GM19035 (cell line): ENCODE data around the gene MTTP.

Source experiments
- ATAC-seq: cut with Tn5 transposase; IDR thresholded peaks from one replicate; pipeline ENCODE4 v1.9.1; 2021; ENCODE audit not compliant: unreplicated experiment

MTTP gene

GRCh38 chr4:99637174-99637573 lies 62.5 kb downstream of the MTTP start:
- no peak for ATAC-seq

DNA sequence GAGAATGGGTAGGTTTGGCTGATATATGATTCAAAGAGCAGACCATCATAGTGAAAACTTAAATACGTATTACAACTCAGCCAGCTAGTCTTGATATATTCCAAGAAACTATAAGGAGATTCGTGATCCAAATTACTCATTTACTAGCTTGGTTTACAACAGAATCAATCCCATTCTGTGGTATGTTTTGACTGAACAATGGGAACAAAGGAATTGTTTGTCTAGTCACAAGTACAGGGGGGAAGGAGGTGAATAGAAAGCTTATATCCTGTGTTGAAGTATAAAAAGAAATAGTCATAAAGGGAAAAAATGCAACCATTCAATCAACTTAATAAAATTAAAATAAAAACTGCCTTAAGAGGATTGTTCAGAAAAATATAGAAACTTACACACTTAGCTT lies 66.1 kb downstream of the MTTP start:
- ATAC-seq, result no peak

- no peak for ATAC-seq
Observed at GRCh38 chr4:99642725-99643489, 68.3 kb downstream of the MTTP start.

DNA sequence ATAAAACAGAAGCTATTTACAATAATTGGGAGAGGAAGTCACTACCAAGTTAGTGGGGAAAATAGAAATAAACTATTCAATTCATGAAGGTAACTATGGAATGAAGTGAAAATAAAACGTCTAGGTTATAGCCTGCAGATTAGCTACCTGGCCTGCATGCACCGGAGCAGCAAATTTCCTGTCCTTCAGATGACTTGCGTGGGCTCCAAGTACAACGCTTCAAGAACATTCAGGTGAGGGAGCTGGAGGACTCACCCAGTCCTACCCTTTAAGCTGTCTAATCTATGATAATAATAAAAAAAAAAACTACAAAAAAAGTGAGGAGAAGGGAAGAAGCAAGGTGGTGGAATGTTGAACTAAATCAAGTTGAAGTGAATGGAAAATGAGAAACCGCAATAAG lies 69.8 kb downstream of the MTTP start:
- no peak for ATAC-seq

- ATAC-seq, result no peak
Observed at GRCh38 chr4:99645036-99645435, 70.4 kb downstream of the MTTP start.

DNA sequence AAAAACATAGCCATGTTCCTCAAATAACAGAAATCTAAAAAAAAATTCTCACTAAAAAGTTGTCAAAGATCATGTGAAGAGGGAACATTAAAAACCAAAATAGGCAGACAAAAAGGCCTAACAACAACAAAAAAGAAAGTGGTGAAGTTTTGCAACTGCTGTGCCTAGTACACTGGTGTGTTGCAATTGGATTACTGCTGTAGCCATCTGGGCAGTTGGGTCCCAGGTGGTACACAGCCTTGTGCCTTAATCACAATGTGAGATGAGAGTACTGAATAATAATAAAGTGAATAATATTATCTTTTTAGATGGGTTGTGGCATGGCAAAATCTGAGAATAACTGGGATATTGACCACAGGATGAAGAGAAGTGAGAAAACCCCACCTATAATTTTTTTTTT lies 71.0 kb downstream of the MTTP start:
- no peak for ATAC-seq

DNA sequence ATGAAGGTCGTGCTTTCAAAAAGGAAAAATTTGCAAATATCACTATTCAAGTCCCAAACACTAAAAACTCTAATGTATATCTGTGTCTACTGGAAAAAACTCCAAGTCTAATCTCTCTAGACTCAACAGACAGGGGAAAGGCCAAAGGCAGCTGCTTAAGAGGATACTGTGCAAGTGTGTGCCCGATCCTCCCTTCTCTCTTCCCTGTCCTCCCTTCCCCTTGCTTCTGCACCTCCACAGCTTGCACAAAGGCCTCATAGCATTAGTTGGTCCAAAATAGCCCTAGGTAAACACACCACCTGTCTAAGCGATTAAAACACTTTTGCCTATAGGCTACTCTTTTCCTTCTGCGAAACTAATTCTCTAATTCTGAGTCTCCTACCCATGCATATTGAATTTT lies 72.4 kb downstream of the MTTP start:
- no peak for ATAC-seq

- no peak for ATAC-seq
Observed at GRCh38 chr4:99648321-99648720, 73.7 kb downstream of the MTTP start.

DNA sequence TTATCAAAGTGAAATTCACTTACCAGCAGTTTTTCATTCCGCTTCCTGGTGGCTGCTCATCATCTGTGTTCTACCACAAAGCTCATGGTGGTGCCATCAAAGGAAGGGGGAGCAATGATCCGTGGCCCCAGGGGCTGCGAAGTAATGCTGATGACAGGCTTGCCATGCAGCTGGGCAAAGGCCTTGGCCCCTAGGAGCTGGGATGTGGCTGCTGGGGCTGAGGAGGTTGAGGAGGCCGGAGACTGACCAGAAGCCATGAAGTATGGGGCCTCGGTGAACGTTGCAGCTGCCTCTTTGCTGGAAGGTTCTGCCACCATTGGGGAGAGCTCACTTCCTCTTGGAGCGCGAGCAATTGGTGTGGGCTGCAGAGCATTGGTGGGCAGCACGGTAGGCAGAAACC lies 74.6 kb downstream of the MTTP start:
- ATAC-seq, result no peak

DNA sequence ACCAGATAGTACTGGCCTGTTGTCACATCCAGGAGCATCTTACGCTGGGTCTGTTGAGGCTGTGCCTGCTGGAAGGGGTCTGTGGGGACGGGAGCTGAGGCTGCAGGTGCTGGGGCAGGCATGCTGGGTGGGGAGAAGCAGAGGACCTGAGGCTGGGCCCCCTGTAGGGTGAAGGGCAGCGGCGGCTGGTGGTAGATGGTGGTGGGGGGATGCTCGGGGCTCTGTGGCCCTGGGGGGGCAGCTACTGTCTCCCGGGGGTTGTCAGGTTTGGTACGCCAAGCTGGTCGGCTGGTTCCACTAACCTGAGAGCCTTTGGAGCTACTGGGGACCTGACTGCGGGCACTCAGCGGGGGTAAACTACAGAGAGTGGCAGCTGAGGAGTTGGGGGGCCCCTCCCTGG lies 75.2 kb downstream of the MTTP start:
- no peak for ATAC-seq

DNA sequence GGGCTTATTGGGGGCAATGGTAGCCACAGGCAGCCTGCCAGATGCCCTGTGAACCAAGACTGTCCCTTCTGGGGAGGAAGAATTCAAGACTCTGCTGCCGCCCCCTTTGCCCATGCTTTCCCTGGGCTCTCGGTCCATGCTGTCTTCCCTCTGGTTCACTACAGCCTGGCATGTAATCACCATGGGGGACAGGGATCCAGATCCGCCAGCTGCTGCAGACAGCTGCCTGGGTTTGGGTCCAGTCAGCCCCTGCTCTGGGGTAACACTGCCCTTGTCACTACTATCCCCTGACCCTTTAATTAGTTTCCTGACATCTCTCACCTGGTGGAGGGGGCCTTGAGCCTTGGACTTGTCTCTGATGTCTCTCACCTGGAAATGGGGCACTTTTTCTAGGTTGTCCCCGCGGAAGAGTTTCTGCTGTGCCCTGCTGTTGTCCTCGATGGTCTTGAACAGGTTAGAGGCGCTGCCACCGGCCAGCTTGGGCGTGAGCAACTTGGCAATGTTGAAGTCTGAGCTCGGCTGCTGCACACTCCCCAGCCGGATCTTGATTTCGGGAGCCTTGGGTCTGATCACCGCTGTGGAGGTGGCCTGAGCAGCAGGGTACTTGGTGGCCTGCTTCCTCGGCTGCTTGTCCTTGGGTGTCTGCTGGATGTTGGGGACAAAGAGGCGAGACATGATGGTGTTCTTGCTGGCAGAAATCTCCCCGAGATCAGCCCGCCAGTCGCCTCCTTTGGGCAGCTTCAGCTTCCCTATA lies 76.6 kb downstream of the MTTP start:
- ATAC-seq, result no peak

- no peak for ATAC-seq
Observed at GRCh38 chr4:99651811-99652485, 77.3 kb downstream of the MTTP start.

DNA sequence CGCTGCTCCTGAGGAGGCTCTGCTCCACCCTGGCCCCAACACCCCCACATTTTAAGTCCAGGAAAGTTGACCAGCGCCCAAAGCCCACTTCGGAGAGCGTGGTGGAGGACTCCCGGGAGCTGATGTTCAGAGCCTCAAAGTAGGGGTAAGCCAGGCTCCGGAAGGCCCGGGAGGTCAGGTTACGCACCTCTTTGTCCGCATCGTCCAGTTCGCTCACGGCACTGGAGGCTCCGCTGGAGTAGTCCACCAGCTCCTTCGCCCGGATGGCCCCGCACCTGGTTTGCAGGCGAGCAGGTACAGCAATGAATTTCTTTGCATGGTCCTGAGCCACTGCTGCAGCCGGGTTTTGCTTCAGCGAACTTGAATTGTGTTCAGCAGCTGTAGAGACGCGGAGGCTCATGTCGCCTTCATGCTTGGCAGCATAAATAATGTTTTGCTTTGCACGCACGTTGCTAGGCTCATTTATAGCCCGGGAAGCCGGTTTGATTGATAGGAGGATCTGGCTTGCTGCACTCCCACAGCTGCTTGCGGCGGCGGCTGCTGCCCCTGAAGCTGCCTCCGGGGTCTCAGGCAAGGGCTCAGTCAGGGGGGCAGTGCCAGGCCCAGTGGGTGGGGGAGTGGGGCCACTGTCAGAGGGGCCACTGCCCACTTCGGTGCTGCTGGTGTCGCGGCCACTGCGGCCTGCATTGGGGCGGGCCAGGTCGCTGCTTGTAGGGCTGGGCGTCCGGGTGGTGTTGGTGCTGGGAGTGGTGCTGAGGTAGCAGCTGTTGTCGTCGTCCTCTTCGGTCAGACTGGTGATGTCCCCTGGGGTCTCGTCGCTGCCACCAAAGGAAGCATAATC lies 78.2 kb downstream of the MTTP start:
- no peak for ATAC-seq

GRCh38 chr4:99653916-99654315 lies 79.3 kb downstream of the MTTP start:
- no peak for ATAC-seq

GRCh38 chr4:99654361-99654761 lies 79.7 kb downstream of the MTTP start:
- ATAC-seq, result no peak

DNA sequence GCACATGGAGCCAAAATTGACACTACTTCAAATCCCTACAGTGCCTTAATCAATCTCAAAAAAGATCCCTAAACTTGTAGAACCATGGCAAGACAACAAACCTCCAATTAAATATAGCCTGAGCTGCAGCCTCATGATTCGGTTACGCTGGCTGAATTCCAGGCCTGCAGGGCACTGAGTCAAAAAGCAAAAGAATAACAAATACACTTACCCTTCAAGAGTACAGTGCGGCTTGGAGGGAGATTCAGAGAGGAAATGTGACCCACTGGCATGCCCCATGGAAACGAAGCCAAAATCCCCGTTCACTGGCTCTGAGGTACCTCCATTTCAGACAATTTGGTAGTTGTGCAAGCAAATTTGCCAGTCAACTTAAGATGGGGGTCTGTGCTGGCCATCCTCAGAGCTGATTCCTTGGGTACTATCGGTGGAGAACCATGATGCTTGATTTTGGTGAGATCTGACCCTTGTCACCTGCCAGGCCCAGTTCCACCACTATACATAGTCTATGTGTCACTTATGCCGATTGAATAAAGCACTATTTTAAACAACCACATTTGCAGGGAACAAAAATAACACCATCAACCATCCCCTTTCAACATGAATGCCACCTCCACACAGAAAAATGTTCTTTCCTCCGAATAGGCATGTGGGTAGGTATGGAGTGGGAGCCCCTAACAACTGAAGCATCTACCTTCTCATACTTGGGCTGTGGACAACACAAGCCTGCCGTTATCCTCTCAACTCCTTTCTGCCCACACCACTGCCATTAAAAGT lies 80.9 kb downstream of the MTTP start:
- no peak for ATAC-seq

- no peak for ATAC-seq
Observed at GRCh38 chr4:99657798-99658197, 83.2 kb downstream of the MTTP start, which contains the start of gene C4orf54. Gene C4orf54, minus strand, starts transcription at chr4:99657828. Its CDS starts 3,180 bp downstream, at chr4:99654648.

DNA sequence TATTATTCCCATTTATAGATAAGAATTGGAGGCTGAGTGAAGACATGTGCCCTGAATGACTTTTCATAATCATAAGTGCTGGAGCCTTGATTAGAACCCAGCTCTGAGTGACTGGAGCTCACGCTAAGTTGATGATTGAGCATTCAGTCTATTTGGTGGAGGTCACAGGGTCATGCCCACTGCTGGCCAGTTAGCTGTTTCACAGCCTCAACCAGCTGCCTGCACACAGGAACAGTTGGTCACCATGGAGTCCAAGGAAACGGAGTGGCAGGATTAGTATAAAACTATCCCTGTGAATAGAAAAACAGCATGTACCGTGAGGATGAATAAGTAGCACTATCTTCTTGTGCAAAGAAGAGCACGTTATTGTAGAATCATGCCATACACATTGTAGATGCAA lies 84.0 kb downstream of the MTTP start:
- ATAC-seq, result no peak

DNA sequence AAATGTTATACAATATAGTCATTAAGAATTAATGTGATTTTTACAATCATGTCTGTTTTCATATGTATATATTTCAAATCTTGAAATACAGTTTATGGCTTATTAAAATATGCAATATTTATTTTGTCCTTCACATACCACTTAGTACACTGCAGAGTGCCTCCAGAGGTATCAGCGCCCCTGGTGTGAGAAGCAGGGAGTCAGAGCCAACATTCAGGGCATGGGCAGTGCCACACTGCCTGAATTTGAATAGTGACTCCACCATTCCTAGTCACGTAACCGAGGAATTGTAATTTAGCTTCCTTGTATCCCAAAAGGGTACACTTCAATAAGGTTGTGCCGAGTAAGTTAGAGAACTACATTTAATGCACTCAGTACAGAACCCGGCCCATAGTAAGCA lies 87.3 kb downstream of the MTTP start:
- no peak for ATAC-seq

DNA sequence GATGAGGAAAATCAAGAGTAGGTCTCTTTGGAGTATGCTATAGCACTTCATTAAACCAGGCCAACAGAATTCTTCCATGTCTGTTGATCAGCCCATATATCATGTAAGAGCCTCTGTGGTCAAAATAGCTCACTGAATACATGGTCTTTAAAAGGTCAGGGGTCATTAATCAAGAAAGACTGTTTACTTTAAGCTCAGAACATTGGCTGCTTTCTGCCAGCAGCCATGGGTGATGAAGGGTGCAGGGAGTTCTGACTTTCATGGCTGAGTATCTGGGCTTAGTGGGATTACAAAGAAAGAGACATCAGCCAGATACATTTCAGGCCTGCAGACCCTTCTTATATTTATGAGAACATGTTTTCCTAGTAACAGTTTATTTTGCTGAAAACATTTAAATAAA lies 90.1 kb downstream of the MTTP start:
- ATAC-seq, result no peak
